Uterus (tissue), 4 donors: ENCODE measurements around the gene PLEKHJ1. TPM values are rescaled to one million over a fixed set of nuclear protein-coding genes. Genes with fewer than 3 reads are reported as not detected.

ENCODE experiments used
- DNase-seq, 2 donors: peaks; one replicate each; pipeline ENCODE4 v3.0.0-alpha.2; 2019 to 2020
- H3K27ac ChIP-seq, 2 donors: fragments of 200-600 bp; sonication (generic); 1 replicate in 1 of 2; 2 replicates in 1 of 2; pipeline ENCODE4 v1.5.1; 2016 to 2018
- H3K27me3 ChIP-seq, 2 donors: fragments of 200-600 bp; sonication (generic); one replicate each; pipeline ENCODE4 v1.5.1; 2018 to 2019; ENCODE audit warnings: control low read depth in 1 of 2
- H3K36me3 ChIP-seq, 2 donors: fragments of 200-600 bp; sonication (generic); one replicate each; pipeline ENCODE4 v1.5.1; 2019; ENCODE audit warnings: control low read depth in 1 of 2
- H3K4me1 ChIP-seq, 2 donors: fragments of 200-600 bp; sonication (generic); one replicate each; pipeline ENCODE4 v1.5.1; 2018 to 2019; ENCODE audit warnings: control low read depth in 1 of 2
- H3K4me3 ChIP-seq, 2 donors: fragments of 200-600 bp; sonication (generic); 1 replicate in 1 of 2; 2 replicates in 1 of 2; pipeline ENCODE4 v1.5.1; 2018 to 2019; ENCODE audit warnings: mild to moderate bottlenecking in 1 of 2
- H3K9me3 ChIP-seq, 2 donors: fragments of 200-600 bp; sonication (generic); one replicate each; pipeline ENCODE4 v1.5.1; 2019; ENCODE audit warnings: control low read depth in 1 of 2
- POLR2A ChIP-seq, 2 donors: fragments of 450-650 bp; IDR thresholded peaks; one replicate each; pipeline ENCODE4 v1.6.1; 2016; ENCODE audit warnings: antibody characterized with exemption in 2 of 2, mild to moderate bottlenecking in 1 of 2, moderate library complexity in 1 of 2
- intact Hi-C: fragments of 100-400 bp; cut with DNase I; formaldehyde crosslinking; loops from one replicate; pipeline ENCODE4 v1.15.1; 2023; ENCODE audit warnings: low total_unique reads
- total RNA-seq, 4 donors: library from RNA; depleted of rRNA in 3 of 4; stranded (reverse); fragments of >200 nt in 3 of 4; gene quantifications; one replicate each; pipeline versions ENCODE4 v1.1.0 to v1.2.4, GENCODE V29; 2014 to 2023
- TF ChIP-seq, protein P1 (sequence below), 4 experiments: fragments of 200-600 bp in 2 of 4; fragments of 450-650 bp in 2 of 4; sonication (generic) in 2 of 4; IDR thresholded peaks; one replicate each; pipeline ENCODE4 v1.5.1; 2016 to 2019; ENCODE audit warnings: antibody characterized with exemption in 4 of 4, mild to moderate bottlenecking in 2 of 4, moderate library complexity in 1 of 4
- donor health status: DM: yes; HTN: yes; CAD: no.

The PLEKHJ1 gene
- total RNA-seq, 4 donors from 2014 or later: 5.9 to 56.7 (median 30.1) TPM

DNA sequence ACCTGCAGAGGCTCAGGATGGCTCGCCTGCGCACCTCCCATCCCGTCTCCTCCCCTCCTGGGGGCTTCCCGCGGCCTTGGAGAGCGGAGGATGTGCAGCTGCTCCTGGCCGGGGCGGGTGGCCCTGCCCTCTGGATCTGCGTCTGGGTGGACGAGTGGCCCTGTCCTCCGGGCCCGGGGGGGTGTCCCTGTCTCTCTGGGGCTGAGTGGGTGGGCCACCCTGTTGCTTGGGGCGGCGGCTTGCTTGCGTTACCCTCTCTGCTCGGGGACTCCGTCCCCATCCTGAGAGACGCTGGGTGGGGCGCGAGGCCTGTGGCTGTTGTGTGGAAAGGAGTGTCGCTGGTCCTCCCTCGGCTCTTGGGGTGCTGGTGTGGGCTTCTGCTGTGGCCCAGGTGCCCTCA is 37.8 kb downstream of the PLEKHJ1 start:
- Histone ChIP-seq H3K36me3 (no peaks in the 10 kb centered on the region), H3K27ac (no peak overlapping the region), H3K27me3 (no peaks in the 10 kb centered on the region), H3K9me3 (no peaks in the 10 kb centered on the region), H3K4me3 (no peak overlapping the region), H3K4me1 (no peaks in the 10 kb centered on the region)
- no peak for TF ChIP-seq POLR2A (IDR thresholded peaks at IDR 0.05)
- TF ChIP-seq, protein P1, sequence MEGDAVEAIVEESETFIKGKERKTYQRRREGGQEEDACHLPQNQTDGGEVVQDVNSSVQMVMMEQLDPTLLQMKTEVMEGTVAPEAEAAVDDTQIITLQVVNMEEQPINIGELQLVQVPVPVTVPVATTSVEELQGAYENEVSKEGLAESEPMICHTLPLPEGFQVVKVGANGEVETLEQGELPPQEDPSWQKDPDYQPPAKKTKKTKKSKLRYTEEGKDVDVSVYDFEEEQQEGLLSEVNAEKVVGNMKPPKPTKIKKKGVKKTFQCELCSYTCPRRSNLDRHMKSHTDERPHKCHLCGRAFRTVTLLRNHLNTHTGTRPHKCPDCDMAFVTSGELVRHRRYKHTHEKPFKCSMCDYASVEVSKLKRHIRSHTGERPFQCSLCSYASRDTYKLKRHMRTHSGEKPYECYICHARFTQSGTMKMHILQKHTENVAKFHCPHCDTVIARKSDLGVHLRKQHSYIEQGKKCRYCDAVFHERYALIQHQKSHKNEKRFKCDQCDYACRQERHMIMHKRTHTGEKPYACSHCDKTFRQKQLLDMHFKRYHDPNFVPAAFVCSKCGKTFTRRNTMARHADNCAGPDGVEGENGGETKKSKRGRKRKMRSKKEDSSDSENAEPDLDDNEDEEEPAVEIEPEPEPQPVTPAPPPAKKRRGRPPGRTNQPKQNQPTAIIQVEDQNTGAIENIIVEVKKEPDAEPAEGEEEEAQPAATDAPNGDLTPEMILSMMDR (IDR thresholded peaks at IDR 0.05): no peak
- intact Hi-C loops: no loop called here
- DNase-seq: no peak

DNA sequence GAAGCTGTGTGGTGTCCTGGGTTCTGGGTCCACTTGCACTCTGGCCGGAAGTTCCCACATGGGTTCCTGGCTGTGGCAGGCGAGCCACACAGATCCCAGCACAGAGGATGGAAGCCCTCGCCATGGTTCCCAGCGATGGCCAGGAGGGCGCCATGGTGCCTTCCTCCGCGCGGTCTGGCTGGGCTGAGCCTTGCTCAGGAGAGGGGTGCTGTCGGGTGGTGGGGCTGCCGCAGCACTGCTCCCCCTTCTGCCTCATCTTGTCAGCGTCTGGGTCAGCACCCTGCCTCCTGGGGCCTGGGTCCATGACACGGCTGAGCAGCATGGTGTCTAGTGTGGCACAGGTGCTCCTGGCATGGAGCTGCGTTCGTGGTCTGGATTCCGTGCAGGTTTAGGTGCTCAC is 38.9 kb downstream of the PLEKHJ1 start:
- intact Hi-C loops: no loop called here
- no peaks in the 10 kb centered on the region for H3K9me3 ChIP-seq
- no peak overlapping the region for H3K4me3 ChIP-seq
- H3K27ac ChIP-seq: no peak overlapping the region
- no peaks in the 10 kb centered on the region for H3K4me1 ChIP-seq
- TF ChIP-seq, protein P1 (IDR thresholded peaks at IDR 0.05): no peak
- no peak for TF ChIP-seq POLR2A (IDR thresholded peaks at IDR 0.05)
- H3K36me3 ChIP-seq: no peaks in the 10 kb centered on the region
- no peak for DNase-seq
- no peaks in the 10 kb centered on the region for H3K27me3 ChIP-seq

DNA sequence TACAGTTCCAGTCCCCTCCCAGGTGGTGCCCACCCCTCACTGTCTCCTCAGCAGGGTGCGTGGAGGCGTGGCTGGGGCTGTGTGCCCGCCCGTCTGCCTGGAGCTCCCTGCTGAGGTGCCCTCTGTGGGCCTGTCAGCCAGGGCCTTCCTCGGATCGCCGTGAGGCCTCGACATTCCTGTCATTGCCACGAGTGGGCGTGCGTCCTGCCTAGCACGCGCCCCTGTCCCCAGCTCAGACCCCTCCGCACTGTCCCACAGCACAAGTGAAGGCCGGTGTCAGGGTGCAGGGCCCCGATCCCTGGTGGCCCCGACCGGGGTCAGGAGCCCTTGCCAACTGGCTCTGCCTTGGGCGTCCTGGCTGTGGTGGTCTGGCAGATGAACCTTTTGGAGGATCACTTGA is 40.2 kb downstream of the PLEKHJ1 start:
- Histone ChIP-seq H3K4me3 (no peak overlapping the region), H3K27me3 (no peaks in the 10 kb centered on the region), H3K9me3 (no peaks in the 10 kb centered on the region), H3K4me1 (no peaks in the 10 kb centered on the region), H3K27ac (no peak overlapping the region), H3K36me3 (no peaks in the 10 kb centered on the region)
- intact Hi-C loops: no loop called here
- DNase-seq: no peak
- no peak for TF ChIP-seq POLR2A (IDR thresholded peaks at IDR 0.05)
- TF ChIP-seq, protein P1 (IDR thresholded peaks at IDR 0.05): no peak

DNA sequence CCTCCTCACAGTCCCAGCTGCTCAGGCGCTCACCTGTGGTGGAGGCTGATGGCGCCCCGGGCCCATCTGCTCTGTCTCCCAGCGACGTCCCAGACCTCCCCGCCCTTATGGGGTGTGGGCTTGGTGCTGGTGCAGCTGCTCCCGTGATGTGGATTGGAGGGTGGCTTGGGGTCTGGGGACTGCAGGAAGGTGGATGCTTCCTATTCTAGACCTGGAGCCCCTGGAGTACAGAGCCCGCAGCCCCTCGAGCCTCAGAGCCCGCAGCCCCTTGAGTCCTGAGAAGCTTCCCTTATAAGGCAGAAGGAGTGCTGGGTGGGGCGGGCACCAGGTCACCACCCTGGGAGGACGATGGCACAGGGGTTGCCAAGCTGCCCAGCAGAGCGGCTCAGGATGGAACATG is 40.8 kb downstream of the PLEKHJ1 start:
- H3K9me3 ChIP-seq: no peaks in the 10 kb centered on the region
- TF ChIP-seq, protein P1 (IDR thresholded peaks at IDR 0.05): no peak
- TF ChIP-seq POLR2A (IDR thresholded peaks at IDR 0.05): no peak
- H3K27me3 ChIP-seq: no peaks in the 10 kb centered on the region
- no peaks in the 10 kb centered on the region for H3K36me3 ChIP-seq
- H3K27ac ChIP-seq: no peak overlapping the region
- H3K4me3 ChIP-seq: no peak overlapping the region
- no peaks in the 10 kb centered on the region for H3K4me1 ChIP-seq
- intact Hi-C loops: no loop called here
- DNase-seq: no peak

DNA sequence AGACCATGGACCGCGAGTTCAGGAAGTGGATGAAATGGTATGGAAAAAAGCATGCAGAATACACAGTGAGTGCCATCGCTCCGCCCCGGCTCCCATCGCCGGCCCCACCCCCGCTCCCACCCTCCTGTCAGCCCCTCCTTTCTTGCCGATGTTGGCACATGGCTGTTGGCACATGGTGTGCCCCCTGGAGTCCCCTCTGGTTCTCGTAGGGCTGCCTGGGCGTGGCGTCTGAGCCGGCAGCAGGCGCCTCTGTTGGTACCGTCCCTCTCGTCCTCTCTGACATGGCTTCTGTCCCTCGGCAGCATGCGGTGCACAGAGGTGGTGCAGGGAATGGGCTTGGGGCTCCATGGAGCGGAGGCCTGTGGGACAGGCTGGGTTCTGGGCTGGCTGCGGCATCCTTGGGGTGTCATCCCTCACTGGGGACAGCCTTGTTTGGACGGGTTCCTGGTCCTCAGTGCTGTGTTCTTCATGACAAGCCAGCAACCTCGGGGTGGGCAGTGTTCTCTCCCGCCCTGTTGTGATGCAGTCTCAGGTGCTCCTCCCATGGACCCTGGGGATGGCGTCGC is 41.5 kb downstream of the PLEKHJ1 start:
- TF ChIP-seq, protein P1 (IDR thresholded peaks at IDR 0.05): no peak
- TF ChIP-seq POLR2A (IDR thresholded peaks at IDR 0.05): no peak
- DNase-seq: no peak
- no peaks in the 10 kb centered on the region for H3K27me3 ChIP-seq
- intact Hi-C loops: no loop called here
- H3K4me1 ChIP-seq: no peaks in the 10 kb centered on the region
- H3K9me3 ChIP-seq: no peaks in the 10 kb centered on the region
- no peaks in the 10 kb centered on the region for H3K36me3 ChIP-seq
- H3K4me3 ChIP-seq: no peak overlapping the region
- no peak overlapping the region for H3K27ac ChIP-seq
